ENCODE results near the gene BAHCC1. TPM values are rescaled to one million over a fixed set of nuclear protein-coding genes. Genes with fewer than 3 reads are reported as not detected.
A peak's percentile ranks its signal among the peaks of the same experiment; 100 is the strongest.

Gene BAHCC1
- total and polyA plus RNA-seq, 9 donors, result 6.9 to 17.4 (median 14.7) TPM

DNA sequence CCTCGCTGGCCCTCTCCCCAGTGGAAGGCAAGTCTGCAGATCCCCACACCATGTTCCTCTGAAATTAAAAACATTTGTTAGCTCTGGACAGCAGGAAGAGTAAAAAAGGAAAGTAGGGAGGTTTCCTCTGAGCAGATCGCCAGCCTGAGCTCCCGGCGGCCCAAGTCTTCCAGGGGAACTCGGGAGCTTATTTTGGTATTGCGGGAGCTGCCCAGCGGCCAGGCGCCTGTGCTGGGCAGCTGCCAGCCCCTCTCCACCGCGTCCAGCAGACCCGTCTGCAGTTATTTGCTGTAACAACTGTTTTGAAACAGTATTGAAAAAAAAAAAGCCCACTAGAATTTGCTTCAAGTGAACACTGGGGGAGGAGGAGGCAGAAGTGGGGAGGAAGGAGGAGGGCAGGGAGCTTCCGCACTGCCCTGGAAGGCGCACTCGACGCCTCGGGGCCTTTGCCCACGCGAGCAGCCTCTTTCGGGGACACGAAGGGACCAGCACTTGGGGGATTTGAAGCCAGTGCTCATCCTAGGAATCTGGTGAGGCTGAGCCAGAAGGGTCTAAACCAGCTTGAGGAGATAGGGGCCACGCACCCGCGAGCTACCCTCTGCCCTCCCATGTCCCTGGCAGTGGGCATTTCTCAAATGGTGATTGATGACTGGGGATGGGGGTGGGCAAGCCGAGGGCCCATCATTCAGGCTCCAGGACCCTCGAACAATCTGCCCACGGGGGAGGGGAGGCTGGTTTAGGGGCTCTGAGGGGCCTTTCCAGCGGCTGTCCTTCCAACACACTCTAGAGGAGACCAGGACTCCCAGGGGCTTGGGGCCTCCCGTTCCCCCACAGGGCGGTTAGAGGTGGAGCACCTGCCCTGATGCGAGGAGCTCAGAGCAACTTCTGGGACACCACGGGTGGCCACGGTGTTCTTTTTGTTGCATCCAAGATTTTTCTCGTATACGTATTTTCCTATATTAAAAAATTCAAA lies 3.0 kb upstream of the BAHCC1 start:
- WGBS (ENCODE audit: insufficient coverage), result 7% methylated on average over 22 of the region's 34 CpGs
- Histone ChIP-seq H3K4me1 (ENCODE audit: control insufficient read depth, insufficient read depth, low read length) (peaks cover 65% of the 10 kb centered on the region), H3K27me3 (ENCODE audit: control insufficient read depth, insufficient read depth, low read length) (no peaks in the 10 kb centered on the region), H3K27ac (ENCODE audit: low read length) (peak overlapping the region; percentile 95), H3K4me3 (ENCODE audit: low read length) (peak overlapping the region; percentile 68), H3K36me3 (ENCODE audit: control insufficient read depth, insufficient read depth, low read length) (peaks cover 3% of the 10 kb centered on the region), H3K9me3 (replicated peaks; ENCODE audit: control insufficient read depth, low read depth, low read length) (no peaks in the 10 kb centered on the region)
- DNase-seq, result peak; percentile 80

DNA sequence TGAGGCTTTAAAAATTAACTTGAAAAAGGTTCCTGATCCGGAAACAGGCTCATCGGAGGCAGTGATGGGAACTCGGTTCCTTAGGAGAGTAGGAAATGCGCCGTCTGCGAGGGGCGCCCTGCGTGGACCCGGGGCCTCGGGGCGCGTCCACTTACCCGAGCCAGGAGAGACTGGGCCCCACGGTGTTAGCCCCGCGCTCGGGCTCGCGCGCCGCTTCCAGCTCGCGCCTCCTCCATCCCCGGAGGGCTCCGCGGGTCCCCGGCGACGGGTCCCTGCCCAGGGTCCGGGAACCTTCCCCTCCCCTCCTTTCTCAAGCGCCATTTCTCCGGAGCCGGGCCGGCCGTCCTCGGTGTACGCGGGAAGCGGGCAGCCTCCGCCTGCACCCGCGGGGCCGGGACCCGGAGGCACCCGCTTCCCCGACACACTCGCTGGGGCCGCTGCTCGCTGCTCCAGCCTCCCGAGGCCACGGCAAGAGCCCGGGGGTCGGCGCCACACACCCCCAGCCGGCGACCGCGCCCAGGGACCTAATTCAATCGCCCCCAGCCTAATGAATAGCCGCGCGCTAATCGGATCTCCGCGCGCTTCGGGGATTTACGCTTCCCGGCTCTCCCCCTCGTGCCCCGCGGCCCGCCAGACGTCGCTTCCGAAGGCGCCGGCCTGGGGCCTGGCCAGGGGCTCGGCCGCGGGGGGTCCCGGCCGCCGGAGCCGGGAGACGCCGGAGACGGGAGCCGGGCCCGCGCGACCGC lies 2.2 kb upstream of the BAHCC1 start:
- no peak for DNase-seq
- peak overlapping the region; percentile 95 for H3K27ac ChIP-seq (ENCODE audit: low read length)
- peak overlapping the region; percentile 68 for H3K4me3 ChIP-seq (ENCODE audit: low read length)
- no peaks in the 10 kb centered on the region for H3K9me3 ChIP-seq (replicated peaks; ENCODE audit: control insufficient read depth, low read depth, low read length)
- H3K36me3 ChIP-seq (ENCODE audit: control insufficient read depth, insufficient read depth, low read length), result peaks cover 3% of the 10 kb centered on the region
- WGBS (ENCODE audit: insufficient coverage), result under 1% methylated on average over 88 of the region's 93 CpGs
- no peaks in the 10 kb centered on the region for H3K27me3 ChIP-seq (ENCODE audit: control insufficient read depth, insufficient read depth, low read length)
- H3K4me1 ChIP-seq (ENCODE audit: control insufficient read depth, insufficient read depth, low read length), result peaks cover 61% of the 10 kb centered on the region

GRCh38 chr17:81393684-81394376 lies 1.4 kb upstream of the BAHCC1 start:
- no peaks in the 10 kb centered on the region for H3K27me3 ChIP-seq (ENCODE audit: control insufficient read depth, insufficient read depth, low read length)
- peaks cover 57% of the 10 kb centered on the region for H3K4me1 ChIP-seq (ENCODE audit: control insufficient read depth, insufficient read depth, low read length)
- peak; percentile 100 for DNase-seq
- H3K9me3 ChIP-seq (replicated peaks; ENCODE audit: control insufficient read depth, low read depth, low read length), result no peaks in the 10 kb centered on the region
- H3K4me3 ChIP-seq (ENCODE audit: low read length), result peak overlapping the region; percentile 68
- peak overlapping the region; percentile 87 for H3K27ac ChIP-seq (ENCODE audit: low read length)
- peaks cover 3% of the 10 kb centered on the region for H3K36me3 ChIP-seq (ENCODE audit: control insufficient read depth, insufficient read depth, low read length)
- under 1% methylated on average over 57 of the region's 63 CpGs for WGBS (ENCODE audit: insufficient coverage)

DNA sequence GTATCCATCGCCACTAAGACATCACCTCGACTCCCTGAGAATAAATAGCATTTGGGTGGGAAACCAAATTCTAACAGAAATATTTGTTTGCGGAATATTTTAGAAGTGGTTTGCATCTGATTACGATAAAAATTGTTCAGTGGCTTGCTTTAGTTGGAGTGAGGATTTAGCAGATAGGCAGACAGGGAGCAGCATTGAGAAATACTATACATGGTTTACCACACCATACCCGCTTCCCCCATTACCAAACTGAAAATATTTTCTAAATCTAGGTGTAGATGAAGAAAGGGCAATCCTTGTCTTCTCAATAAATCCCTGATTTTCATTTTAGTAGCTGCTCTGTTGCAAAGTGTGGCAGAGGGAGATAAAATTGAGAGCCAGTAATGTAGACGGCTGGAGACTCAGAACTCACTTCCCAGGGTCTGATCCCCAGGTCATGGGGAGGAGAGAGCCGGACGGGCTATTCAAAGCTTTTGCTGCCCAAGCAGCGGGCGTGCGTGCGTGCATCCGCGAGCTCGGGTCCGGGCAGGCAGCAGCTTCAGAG lies 808 bp upstream of the BAHCC1 start:
- H3K36me3 ChIP-seq (ENCODE audit: control insufficient read depth, insufficient read depth, low read length), result peaks cover 3% of the 10 kb centered on the region
- no peaks in the 10 kb centered on the region for H3K9me3 ChIP-seq (replicated peaks; ENCODE audit: control insufficient read depth, low read depth, low read length)
- WGBS (ENCODE audit: insufficient coverage), result under 1% methylated on average over 11 of the region's 16 CpGs
- peaks cover 51% of the 10 kb centered on the region for H3K4me1 ChIP-seq (ENCODE audit: control insufficient read depth, insufficient read depth, low read length)
- no peaks in the 10 kb centered on the region for H3K27me3 ChIP-seq (ENCODE audit: control insufficient read depth, insufficient read depth, low read length)
- peak overlapping the region; percentile 87 for H3K27ac ChIP-seq (ENCODE audit: low read length)
- peak overlapping the region; percentile 16 for H3K4me3 ChIP-seq (ENCODE audit: low read length)
- DNase-seq, result no peak

GRCh38 chr17:81395600-81396277 lies 482 bp downstream of the BAHCC1 start:
- peaks cover 44% of the 10 kb centered on the region for H3K4me1 ChIP-seq (ENCODE audit: control insufficient read depth, insufficient read depth, low read length)
- H3K27me3 ChIP-seq (ENCODE audit: control insufficient read depth, insufficient read depth, low read length), result no peaks in the 10 kb centered on the region
- WGBS (ENCODE audit: insufficient coverage), result 4% methylated on average over 21 of the region's 43 CpGs
- no peak for DNase-seq
- H3K4me3 ChIP-seq (ENCODE audit: low read length), result peak overlapping the region; percentile 82
- no peaks in the 10 kb centered on the region for H3K9me3 ChIP-seq (replicated peaks; ENCODE audit: control insufficient read depth, low read depth, low read length)
- peaks cover 3% of the 10 kb centered on the region for H3K36me3 ChIP-seq (ENCODE audit: control insufficient read depth, insufficient read depth, low read length)
- H3K27ac ChIP-seq (ENCODE audit: low read length), result peak overlapping the region; percentile 89

- Histone ChIP-seq H3K36me3 (ENCODE audit: control insufficient read depth, insufficient read depth, low read length) (peaks cover 3% of the 10 kb centered on the region), H3K27ac (ENCODE audit: low read length) (peak overlapping the region; percentile 89), H3K4me1 (ENCODE audit: control insufficient read depth, insufficient read depth, low read length) (peaks cover 44% of the 10 kb centered on the region), H3K27me3 (ENCODE audit: control insufficient read depth, insufficient read depth, low read length) (no peaks in the 10 kb centered on the region), H3K4me3 (ENCODE audit: low read length) (peak overlapping the region; percentile 82), H3K9me3 (replicated peaks; ENCODE audit: control insufficient read depth, low read depth, low read length) (no peaks in the 10 kb centered on the region)
- DNase-seq, result peak; percentile 65
- WGBS (ENCODE audit: insufficient coverage), result 1% methylated on average over 54 of the region's 54 CpGs
These were observed 1.0 kb downstream of the BAHCC1 start for GRCh38 chr17:81396278-81396721.

DNA sequence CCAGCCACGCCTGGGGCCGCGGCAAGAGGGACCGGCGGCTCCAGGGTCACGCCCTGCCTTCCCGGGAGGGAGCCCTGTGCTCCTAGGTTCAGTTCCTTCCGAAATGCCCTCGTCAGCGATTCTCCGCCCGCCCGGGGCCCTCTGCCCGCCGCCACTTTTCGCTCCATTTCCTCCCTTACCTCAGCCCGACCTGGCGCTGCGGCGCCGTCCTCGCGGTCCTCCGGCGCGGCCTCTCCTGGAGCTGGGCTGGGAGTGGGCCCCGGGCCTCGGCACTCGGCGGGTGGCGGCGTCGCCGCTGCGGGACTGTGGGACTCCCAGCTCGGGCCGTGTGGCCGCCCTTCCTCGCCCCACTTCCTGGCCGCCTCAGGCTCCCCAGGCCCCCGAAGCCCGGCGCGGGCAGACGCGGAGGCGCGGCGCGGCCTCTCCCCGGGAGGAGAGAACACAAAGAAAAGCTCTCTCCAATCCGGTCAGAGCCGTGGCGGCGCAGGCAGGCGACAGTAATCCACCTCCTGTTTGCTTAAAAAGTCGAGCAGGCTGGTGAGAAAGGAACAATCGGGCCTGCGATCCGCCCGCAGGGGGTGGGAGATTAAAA lies 1.6 kb downstream of the BAHCC1 start:
- DNase-seq, result no peak
- Histone ChIP-seq H3K9me3 (replicated peaks; ENCODE audit: control insufficient read depth, low read depth, low read length) (no peaks in the 10 kb centered on the region), H3K27me3 (ENCODE audit: control insufficient read depth, insufficient read depth, low read length) (no peaks in the 10 kb centered on the region), H3K27ac (ENCODE audit: low read length) (peak overlapping the region; percentile 85), H3K4me3 (ENCODE audit: low read length) (peak overlapping the region; percentile 82), H3K4me1 (ENCODE audit: control insufficient read depth, insufficient read depth, low read length) (peaks cover 44% of the 10 kb centered on the region), H3K36me3 (ENCODE audit: control insufficient read depth, insufficient read depth, low read length) (no peaks in the 10 kb centered on the region)
- under 1% methylated on average over 53 of the region's 61 CpGs for WGBS (ENCODE audit: insufficient coverage)

- Histone ChIP-seq H3K4me1 (ENCODE audit: control insufficient read depth, insufficient read depth, low read length) (peaks cover 43% of the 10 kb centered on the region), H3K27me3 (ENCODE audit: control insufficient read depth, insufficient read depth, low read length) (no peaks in the 10 kb centered on the region), H3K27ac (ENCODE audit: low read length) (peak overlapping the region; percentile 85), H3K9me3 (replicated peaks; ENCODE audit: control insufficient read depth, low read depth, low read length) (no peaks in the 10 kb centered on the region), H3K36me3 (ENCODE audit: control insufficient read depth, insufficient read depth, low read length) (no peaks in the 10 kb centered on the region), H3K4me3 (ENCODE audit: low read length) (peak overlapping the region; percentile 82)
- peak; percentile 76 for DNase-seq
- 0% methylated on average over 27 of the region's 49 CpGs for WGBS (ENCODE audit: insufficient coverage)
These were observed 2.3 kb downstream of the BAHCC1 start for GRCh38 chr17:81397314-81398175.

Data from muscle of leg (tissue), 11 donors.